Stimulated activated CD8-positive, alpha-beta memory T cell treated with anti-CD3 and anti-CD28 coated beads, Interleukin-7, amount 100 ng/mL, for 24 hours (primary cell): ENCODE measurements around the gene DTD2.
"Not testable (repeated sequence)": the region's sequence is repeated elsewhere in the genome, so short reads cannot be mapped to it uniquely, and the experiment has no call there.

Experiments used
- DNase-seq: peaks from one replicate; pipeline ENCODE4 v3.0.0-alpha.2; 2020; ENCODE audit warnings: low read depth

DTD2 gene

DNA sequence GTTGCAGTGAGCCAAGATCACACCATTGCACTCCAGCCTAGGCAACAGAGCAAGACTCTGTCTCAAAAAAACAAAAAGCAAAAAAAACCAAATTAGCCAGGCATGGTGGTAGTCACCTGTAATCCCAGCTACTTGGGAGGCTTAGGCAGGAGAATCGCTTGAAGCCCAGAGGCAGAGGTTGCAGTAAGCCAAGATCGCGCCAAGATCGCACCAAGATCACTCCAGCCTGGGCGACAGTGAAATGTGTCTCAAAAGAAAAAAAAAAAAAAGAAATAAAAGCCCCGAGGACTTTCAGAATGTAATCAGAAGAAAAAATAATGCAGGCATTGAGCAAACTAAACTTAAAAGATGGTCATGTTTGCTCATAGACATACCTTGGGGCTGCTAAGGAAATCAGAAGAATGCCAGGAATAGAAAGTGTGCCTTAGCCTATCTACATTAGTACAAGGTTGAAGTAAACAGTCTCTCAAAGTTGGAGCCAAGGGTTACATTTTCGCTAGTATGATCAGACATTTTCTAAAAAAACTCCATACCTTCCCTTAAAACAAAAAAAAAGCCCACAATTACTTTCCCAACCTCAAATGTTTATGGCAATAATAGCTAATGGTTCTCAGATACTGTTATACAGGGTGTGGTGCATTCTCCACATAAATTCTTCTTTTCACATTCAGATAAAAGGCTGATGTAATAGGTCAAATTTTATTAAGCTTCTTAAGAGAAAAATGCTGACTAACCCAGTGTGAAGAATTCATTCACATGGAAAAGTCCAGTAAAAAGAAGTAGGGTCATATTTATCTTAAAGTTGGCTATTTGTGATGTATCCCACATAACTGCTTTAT lies 15.8 kb downstream of the DTD2 start:
- DNase-seq, result no peak

DNA sequence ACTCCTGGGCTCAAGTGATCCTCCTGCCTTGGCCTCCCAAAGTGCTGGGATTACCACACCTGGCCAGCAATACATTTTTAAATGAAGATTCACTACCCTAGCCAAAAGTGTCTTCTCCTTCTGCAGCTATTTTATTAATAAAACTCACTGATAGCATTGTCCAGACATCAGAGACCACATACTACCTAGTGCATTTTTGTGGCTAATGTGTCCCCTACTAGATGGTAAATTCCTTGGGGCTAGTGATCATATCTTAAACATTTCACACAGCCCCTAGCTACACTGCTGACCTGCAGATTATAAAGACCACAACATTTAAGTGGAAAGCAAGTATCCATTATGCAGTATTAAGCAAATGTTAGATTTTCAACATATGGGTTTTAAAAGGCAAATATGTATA lies 17.0 kb downstream of the DTD2 start:
- no peak for DNase-seq

DNA sequence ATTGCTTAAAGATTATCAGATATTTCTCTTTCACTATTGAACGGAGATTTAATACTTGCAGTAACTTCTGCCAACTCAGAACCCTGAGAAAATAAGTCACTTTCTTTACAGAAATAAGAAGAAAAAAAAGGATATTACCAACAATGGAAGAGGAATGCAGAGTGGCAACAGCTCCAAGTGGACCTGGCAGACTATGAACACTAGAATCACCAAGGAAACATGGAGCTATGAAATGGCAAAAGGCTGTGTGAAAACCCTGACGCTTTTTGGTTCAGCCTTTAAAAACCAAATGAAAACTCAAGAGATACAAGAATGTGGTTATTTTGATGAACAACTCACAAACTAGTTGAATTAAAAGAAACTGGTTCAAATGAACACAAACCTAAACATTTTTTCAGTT lies 17.7 kb downstream of the DTD2 start:
- DNase-seq, result no peak

DNA sequence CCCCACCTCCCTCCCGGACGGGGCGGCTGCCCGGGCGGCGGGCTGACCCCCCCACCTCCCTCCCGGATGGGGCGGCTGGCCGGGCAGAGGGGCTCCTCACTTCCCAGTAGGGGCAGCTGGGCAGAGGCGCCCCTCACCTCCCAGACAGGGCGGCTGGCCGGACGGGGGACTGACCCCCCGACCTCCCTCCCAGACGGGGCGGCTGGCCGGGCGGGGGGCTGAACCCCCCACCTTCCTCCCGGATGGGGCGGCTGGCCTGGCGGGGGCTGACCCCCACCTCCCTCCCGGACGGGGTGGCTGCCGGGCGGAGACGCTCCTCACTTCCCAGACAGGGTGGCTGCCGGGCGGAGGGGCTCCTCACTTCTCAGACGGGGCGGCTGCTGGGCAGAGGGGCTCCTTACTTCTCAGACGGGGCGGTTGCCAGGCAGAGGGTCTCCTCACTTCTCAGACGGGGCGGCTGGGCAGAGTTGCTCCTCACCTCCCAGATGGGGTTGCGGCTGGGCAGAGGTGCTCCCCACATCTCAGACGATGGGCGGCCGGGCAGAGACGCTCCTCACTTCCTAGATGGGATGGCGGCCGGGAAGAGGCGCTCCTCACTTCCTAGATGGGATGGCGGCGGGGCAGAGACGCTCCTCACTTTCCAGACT lies 20.1 kb downstream of the DTD2 start:
- DNase-seq, result not testable (repeated sequence)

DNA sequence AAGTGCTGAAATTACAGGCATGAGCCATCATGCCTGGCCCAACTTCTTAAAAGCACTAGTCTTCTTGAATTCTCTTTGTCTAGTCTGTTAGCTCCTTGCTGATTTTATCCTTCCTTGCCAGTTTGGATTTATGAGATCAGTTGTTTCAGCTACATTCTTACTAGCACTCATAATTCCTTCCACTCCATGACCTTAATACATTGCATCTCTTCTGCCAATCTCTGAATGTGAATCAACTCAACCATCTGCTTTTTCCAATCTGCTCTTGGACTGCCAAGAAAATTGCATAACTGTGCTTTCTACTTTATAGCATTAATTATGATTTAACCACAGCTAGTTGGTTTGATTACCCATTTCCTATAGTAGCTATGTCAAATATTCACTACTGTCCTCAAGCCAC lies 22.0 kb downstream of the DTD2 start:
- DNase-seq, result no peak

DNA sequence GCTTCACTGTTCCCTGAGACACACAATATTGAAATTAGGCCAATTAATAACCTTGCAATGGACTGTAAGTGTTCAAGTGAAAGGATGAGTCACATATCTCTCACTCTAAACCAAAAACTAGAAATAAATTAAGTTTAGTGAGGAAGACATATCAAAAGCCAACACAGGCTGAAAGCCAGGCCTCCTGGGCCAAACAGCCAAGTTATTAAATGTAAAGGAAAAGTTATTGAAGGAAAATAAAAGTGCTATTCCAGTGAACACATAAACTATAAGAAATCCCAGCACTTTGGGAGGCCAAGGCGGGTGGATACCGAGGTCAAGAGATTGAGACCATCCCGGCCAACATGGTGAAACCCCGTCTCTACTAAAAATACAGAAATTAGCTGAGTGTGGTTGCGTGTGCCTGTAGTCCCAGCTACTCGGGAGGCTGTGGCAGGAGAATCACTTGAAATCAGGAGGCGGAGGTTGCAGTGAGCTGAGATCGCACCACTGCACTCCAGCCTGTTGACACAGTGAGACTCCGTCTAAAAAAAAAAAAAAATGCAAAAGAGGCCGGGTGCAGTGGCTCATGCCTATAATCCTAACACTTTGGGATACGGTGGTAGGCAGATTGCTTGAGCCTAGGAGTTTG lies 26.6 kb downstream of the DTD2 start:
- DNase-seq, result no peak

DNA sequence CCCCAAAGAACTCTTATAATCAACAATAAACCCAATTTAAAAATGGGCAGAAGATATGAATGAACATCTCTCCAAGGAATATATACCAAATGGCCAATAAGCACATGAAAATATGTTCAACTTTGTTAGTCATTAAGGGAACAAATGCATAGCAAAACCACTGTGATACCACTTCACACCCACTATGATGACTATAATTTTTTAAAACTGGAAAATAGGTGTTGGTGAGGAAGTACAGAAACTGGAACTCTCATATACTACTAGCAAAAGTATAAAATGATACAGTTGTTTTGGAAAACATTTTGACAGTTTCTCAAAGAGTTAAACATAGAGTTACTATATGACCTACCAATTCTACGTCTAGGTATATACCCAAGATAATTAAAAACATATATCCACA lies 27.5 kb downstream of the DTD2 start:
- DNase-seq, result no peak

DNA sequence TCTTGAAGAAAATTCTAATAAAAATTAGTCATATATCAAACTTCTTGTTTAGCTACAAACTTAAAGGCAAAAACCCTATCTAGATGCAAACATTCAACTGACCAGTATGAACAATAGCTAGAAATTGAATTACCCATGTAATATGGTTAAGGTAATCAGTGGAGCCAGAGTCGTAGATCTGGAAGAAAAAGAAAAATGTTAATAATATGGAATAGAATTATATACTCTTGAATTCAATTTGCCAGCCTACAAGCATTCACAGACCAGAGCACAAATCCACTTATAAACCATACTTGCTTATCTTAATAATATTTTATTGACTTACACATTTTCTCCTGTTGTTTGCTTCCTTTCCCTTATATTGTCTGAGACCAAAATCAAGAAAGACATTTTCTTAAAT lies 29.3 kb downstream of the DTD2 start:
- DNase-seq, result no peak

DNA sequence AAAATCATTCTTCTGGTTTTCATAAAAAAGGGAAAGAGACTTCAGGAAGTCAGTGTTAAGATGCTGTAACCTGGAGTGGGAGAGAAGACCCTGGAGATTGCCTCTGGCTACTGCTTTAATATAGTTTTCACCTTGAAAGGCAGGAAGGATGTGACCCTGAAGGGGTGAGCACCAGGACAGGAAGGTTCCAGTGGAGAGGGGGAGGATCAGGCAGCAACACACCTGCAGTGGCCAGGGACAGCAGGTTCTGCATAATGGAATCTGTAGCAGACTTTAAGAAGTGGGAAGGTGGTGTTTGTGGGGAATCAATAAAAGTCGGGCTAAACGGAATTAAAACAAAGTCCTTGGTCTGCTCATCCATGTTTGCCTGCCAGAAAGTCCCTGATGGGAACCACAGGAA lies 30.6 kb downstream of the DTD2 start:
- no peak for DNase-seq

DNA sequence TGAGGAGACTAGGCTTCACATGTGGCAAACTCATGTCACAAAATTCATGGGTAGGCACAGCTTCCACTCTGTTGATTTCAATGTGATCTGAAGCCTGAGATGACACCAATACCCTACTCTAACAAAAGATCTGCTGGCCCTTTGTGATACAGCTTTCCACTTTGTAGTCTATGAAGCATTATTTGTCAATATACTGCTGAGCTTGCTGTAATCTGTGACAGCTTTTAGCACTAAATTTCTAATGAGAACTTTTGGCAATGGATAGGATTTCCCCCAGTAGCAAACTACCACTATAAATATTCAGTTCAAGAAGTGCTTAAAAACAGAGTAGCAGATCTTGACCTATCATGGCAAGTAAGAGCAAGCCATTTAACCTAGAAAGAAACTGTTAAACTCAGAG lies 31.4 kb downstream of the DTD2 start:
- DNase-seq, result no peak

DNA sequence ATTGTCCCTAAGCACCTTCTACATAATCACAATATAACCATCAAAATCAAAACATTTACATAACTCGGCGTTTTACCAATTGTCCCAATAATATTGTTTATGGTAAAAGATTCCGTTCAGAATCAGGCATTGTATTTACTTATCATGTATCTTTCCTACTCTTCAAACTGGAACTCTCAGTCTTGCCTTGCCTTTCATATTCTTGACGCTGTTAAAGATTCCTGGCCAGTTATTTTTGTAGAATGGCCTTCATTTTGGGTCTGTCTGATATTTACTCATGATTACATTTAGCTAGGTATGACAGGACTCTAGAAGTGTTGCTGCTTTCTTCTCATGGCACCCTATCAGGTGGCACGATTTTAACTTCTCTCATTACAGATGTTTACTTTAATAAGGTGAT lies 36.1 kb downstream of the DTD2 start:
- DNase-seq, result no peak

DNA sequence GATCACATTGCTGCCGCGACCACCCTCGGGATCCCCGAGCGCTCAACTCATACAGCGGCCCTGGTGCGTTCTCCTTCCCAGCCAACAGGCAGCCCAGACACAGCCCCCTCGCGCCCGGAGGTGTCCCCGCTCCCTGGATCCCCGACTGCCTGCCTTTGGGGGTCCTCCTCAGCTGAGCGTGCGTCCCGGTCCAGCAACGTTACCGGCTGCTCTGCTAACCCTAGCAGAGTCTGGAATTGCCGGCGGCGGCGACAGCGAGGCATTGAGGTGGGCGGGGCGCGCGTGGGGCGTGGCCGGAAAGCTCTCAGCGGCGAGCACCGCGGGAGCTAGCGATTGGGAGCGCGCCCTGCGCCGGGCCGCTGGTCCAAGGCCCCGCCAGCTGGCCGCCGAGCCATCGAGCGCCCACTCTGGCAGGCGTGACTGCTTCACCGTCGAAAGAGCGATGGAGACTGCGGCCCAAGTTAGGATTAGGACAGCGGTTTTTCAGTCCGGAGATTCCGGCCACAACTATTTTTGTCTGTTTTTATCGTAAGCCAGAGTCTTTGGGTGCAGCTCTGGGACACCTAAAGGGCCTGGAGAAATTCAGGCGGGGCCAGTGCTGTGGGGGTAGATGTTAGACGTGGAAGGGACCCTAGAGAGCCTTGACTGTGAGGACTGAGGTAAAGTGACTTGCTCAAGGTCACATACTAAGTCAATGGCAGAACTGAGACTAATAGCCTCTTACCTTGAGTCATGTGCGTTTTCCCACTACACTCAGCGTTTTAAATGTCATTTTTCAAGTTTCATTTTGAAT lies 36.8 kb downstream of the DTD2 start, which contains the start of gene HEATR5A:
Gene HEATR5A, minus strand, starts transcription at position 232 of the 793 bp plus-strand sequence. CDS start 17,575 bp downstream, outside the sequence.
- peak; percentile 84 for DNase-seq

DNA sequence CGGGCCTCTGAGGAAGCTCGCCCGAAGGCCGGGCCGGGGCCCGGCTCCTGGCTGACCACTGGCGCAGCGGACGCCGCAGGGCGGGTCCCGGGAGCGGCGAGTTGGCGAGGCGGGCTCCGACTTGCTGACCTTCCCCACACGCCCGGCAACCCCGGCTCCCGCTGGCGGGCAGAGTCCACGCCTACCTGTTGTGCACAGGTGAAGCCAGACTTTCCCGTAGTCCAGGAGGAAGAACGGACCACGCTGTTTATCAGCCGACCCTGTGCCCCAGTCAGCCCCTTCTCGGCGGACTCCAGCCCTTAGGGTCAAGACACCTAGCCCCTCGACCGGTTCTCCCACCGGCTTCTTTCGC lies 37.4 kb downstream of the DTD2 start:
- no peak for DNase-seq

DNA sequence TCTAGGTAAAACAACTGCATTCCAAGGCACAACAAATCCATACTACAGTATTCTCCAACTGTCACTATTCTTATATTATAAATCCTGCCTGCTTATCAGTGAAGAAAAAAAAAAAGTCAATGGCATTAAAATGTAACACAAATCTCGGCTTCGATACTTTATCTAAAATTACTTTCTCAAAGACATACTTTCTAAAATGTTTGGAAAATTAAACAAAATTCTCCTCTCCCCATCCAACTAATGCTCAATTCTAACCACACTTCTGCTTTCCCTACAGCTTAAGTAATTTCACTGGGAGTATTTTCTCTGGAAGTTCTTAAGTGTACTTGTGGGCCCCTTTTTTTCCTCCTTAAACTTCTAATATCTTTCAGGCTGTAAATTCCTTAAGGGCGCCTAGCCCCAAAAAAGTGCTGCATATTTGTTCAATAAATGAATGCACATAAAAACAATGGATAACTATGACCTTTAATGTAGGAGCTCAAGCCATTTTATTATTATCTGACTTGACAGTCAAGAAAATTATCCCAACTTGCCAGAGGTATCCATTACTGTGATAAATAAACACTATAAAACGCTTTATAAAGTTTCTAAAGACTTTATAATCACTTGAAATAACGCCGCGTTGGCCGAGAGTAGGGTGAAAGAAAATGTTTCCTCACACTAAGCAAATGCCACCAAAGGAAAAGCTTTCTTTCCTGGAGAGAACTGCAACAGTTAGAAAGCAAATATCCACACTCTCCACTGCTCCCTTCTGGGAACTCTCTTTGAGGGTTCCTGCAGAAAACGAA lies 37.9 kb downstream of the DTD2 start:
- no peak for DNase-seq

DNA sequence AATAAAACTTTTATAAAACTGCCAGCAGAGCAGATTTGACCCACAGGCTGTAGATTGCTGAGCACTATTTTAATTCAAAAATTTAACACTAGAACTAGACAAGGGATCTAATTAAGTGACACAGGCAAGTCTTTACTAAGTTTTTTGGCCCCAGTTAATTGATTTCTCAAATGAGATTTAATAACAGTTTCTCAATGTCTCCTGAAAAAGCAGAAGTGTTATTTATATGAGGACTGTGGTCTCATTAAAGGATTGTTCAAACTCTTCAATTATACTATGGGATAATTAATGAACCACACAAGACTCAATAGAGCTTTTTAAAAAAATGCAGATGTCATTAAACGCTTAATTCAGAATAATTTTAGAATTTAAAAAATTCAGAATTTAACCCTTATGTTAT lies 38.9 kb downstream of the DTD2 start:
- DNase-seq, result no peak

DNA sequence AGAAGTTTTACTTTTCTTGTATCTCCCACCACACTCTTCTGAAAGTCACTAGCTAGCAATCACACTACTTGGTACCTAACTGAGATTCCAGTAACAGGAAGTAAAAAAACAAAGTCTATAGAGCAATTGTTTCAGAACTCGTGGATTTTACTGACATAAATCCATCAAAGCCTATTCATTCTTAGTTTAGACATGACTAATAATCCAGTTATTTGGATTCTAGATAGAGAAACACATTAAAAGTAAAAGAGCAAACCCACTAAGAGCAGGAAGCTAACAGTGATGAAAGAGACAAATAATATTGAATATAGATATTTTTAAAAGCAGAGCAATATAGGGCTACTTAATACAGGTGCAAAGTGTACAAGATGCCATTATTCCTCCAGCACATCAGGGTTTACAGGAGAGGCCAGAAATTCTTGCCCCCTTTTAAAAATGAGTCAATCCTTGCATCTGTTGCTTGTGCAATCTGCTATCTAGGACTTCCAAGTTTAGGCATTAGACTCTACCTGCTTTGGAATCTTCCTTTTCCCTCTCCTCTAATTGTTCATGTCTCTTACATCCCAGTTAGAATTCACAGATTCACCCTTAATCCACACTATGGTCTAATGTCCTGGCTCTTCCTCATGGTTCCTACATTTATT lies 43.0 kb downstream of the DTD2 start:
- no peak for DNase-seq

DNA sequence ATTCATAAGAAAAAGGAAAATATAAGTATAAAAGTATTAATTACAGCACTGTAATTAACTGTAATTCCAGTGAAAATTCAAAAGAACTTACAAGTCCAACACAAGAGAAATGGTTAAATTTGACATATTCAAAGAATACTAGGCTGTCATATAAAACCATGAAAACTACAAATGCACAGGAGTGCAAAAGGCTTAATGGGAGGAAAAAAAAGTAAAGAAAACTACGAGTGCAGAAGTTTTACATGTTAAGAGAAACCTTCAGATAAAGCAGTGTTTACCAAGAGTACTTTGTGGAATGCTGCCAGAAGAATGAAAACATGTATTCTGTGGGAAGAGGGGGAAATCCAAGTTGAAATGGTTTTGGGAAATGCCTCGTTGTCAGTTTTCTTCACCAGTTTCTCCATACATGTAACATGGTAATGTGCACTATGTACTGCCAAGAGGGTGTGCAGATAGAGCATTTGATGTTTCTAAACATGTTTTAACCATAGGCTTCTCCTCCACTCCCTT lies 46.0 kb downstream of the DTD2 start:
- no peak for DNase-seq

DNA sequence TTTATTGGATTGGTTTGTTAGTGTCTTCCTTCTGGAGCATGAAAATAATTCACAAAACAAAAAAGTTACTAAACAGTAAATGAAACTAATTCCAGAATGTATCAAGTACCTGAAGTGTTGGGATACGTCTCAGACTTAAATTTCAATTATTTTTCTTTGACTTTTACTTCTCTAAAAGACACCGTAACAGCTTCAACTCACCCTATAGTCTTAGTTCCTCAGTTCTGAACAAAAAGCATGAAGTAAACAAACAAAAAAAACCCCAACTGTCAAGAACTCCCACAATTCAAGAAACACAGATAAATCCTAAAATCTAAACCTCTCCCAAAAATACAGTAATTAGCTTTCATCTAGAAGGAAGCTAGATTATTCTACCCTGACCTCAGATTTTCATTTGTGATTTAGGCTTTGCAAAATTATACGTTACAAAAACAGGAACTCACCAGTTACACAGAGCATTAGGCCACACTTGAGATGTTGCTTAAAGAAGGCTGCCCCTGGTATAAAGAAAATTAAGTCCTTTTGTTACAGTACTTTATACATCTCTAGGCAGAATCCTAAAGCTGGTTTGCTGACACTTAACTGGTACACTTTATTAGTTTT lies 47.2 kb downstream of the DTD2 start:
- no peak for DNase-seq

DNA sequence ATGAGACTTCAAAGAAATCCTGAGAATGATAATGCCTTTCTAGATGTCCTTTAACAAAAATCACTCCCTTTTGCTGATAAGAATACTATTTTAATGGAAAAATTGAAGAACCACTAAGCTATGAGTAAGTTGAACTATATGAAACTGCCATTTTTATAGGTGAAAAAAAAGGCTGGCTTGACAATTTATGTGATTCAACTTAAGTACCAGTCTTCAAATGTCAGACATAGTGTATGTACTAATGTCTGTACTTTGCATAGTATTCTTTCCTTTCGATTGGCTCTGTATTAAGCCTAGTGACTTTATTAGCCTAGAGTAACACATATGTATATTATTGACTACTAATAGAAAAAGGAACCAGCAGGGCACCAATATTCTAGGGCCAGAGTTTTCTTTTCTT lies 48.9 kb downstream of the DTD2 start:
- DNase-seq, result no peak

DNA sequence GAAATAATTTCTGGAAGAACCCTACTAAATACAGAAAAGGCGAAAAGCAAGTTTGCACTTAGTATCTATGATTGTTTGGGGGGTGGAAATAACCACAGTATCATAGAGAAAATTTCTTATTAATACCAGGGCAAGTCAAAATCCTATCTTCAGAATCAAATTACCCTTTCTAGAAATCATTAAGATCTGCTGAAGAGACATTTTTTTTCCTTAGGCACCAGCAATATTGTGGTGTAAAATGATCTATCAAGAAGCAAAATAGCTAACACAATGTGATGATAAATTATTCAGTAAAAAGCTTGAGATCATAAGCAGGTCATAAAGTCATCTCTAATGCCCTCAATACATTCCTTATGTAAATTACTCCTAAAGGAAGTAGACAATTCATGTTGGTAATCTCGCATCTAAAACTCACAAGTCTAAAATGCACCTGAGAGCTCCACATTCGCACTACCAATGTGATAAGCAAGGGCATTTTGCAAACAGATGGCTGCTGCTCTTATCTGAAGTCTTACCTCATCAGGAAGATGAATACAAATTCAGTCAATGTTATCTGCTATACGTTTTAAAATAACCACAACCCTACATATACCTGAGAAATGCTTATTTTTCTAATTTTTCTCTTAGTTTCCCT lies 51.6 kb downstream of the DTD2 start:
- no peak for DNase-seq
